ENCODE measurements around the gene CDCP2.

Gene CDCP2

DNA sequence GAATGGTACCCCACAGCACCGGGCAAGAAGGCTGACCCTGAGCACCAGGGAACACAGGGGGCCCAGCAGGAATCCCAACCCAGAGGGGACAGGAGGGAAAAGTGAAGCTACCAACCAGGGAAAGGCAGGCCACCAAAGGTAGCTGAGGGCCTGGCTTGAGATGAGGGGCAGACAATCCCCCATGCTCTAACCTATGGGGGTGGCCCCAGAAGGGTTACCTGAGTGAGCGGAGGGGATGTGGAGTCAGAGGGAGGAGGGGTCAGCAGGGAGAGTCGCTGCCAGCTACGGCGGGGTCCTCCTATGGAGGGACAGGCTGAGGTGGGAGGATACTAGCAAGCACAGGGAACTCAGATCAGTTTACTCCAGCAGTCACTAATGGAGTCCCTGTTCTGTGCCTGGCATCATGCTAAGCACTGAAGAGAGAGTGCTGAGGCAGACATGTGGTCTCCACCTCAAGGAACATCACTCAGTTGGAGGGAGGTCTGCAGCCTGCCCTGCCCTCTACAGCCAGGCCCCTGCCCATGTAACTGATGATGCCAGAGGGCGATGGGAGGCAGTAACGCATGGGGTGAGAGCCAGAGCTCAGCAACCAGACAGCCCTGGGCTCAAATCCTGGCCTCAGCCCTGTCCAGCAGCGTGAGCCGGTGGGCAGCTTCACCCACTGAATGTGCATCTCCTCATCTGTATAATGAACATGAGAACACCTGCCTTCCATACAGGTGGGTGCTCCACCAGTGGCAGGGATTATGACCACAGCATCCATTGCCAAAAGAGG lies 25.7 kb upstream of the CDCP2 start:
- Histone ChIP-seq H3K9me3 (ENCODE audit: control insufficient read depth, low read length) (no peaks in the 10 kb centered on the region), H3K27me3 (replicated peaks; ENCODE audit: control insufficient read depth, insufficient read depth, low read length) (no peaks in the 10 kb centered on the region)
- no peak for DNase-seq (ENCODE audit: low read depth)

GRCh38 chr1:54177726-54178125 lies 24.9 kb upstream of the CDCP2 start:
- no peaks in the 10 kb centered on the region for H3K27me3 ChIP-seq (replicated peaks; ENCODE audit: control insufficient read depth, insufficient read depth, low read length)
- H3K9ac ChIP-seq (ENCODE audit: low read length): no peak overlapping the region
- no peak overlapping the region for H3K4me3 ChIP-seq (ENCODE audit: low read length)
- H3K9me3 ChIP-seq (ENCODE audit: control insufficient read depth, low read length): no peaks in the 10 kb centered on the region
- H3K4me1 ChIP-seq (ENCODE audit: control insufficient read depth, insufficient read depth, low read length): peaks cover 10% of the 10 kb centered on the region
- DNase-seq (ENCODE audit: low read depth): no peak
- no peaks in the 10 kb centered on the region for H3K36me3 ChIP-seq (ENCODE audit: control insufficient read depth, insufficient read depth, low read length, severe bottlenecking)

More for the DNA sequence above, 25.7 kb upstream of the CDCP2 start:
- Histone ChIP-seq H3K36me3 (ENCODE audit: control insufficient read depth, insufficient read depth, low read length, severe bottlenecking) (no peaks in the 10 kb centered on the region), H3K9ac (ENCODE audit: low read length) (no peak overlapping the region), H3K4me1 (ENCODE audit: control insufficient read depth, insufficient read depth, low read length) (peaks cover 4% of the 10 kb centered on the region), H3K4me3 (ENCODE audit: low read length) (no peak overlapping the region)

DNA sequence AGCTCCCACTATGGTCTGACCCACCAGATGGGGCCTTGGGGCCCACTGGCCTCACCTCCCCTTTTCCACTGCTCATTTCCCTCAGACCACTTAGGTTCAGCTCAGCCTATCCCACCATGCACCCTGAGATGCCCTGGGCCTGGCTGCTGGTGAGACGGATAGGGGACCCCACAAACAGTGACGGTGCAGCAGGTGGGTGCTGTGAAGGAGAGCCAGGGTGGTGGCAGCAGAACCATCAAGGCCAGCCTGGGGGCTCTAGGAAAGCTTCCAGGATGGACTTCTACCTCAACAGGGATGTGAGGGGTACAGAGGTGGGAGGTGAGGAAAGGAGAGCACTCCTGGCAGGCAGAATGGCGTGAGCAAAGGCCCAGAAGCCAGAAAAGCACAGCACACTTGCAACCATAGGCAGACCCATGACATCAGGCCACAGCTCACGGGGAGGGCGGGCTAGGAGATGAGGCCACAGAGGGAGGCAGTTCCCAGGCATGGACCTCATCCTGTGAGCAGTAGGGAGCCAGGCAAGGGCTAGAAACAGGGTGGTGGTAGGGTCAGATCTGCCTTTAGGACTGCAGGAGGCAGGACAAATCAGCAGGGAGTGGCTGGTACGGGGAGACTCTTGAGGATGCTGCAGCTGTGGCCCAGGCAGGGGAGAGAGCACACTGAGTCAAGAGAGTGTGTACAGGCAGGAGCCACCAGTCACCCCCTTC lies 24.0 kb upstream of the CDCP2 start:
- Histone ChIP-seq H3K4me3 (ENCODE audit: low read length) (no peak overlapping the region), H3K9me3 (ENCODE audit: control insufficient read depth, low read length) (no peaks in the 10 kb centered on the region), H3K4me1 (ENCODE audit: control insufficient read depth, insufficient read depth, low read length) (peaks cover 14% of the 10 kb centered on the region), H3K36me3 (ENCODE audit: control insufficient read depth, insufficient read depth, low read length, severe bottlenecking) (no peaks in the 10 kb centered on the region), H3K9ac (ENCODE audit: low read length) (no peak overlapping the region), H3K27me3 (replicated peaks; ENCODE audit: control insufficient read depth, insufficient read depth, low read length) (no peaks in the 10 kb centered on the region)
- no peak for DNase-seq (ENCODE audit: low read depth)

DNA sequence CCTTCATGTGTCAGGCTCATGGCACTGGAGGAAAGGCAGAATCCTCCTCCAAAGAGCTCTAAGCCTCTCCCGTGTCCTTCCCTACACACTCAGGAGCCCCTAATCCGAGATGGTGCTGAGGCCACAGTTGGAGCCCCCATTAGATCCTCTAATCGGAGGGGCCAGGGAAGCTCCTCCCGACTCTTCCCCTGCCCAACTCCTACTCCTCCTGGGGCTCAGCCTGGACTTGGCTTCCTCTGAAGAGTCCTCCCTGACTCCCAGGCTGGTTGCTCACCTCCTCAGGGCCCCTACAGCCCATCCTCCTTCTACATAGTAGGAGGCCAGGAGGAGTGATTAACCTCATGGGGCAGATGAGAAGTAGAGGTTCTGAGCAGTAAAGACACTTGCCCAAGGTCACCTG lies 21.3 kb upstream of the CDCP2 start:
- Histone ChIP-seq H3K4me3 (ENCODE audit: low read length) (no peak overlapping the region), H3K9ac (ENCODE audit: low read length) (no peak overlapping the region), H3K27me3 (replicated peaks; ENCODE audit: control insufficient read depth, insufficient read depth, low read length) (no peaks in the 10 kb centered on the region), H3K36me3 (ENCODE audit: control insufficient read depth, insufficient read depth, low read length, severe bottlenecking) (no peaks in the 10 kb centered on the region), H3K9me3 (ENCODE audit: control insufficient read depth, low read length) (no peaks in the 10 kb centered on the region), H3K4me1 (ENCODE audit: control insufficient read depth, insufficient read depth, low read length) (peaks cover 14% of the 10 kb centered on the region)
- DNase-seq (ENCODE audit: low read depth): no peak

- Histone ChIP-seq H3K9ac (ENCODE audit: low read length) (no peak overlapping the region), H3K36me3 (ENCODE audit: control insufficient read depth, insufficient read depth, low read length, severe bottlenecking) (no peaks in the 10 kb centered on the region), H3K27me3 (replicated peaks; ENCODE audit: control insufficient read depth, insufficient read depth, low read length) (no peaks in the 10 kb centered on the region), H3K9me3 (ENCODE audit: control insufficient read depth, low read length) (no peaks in the 10 kb centered on the region), H3K4me3 (ENCODE audit: low read length) (no peak overlapping the region), H3K4me1 (ENCODE audit: control insufficient read depth, insufficient read depth, low read length) (peaks cover 14% of the 10 kb centered on the region)
- no peak for DNase-seq (ENCODE audit: low read depth)
These were observed 20.9 kb upstream of the CDCP2 start for GRCh38 chr1:54173681-54174080.

DNA sequence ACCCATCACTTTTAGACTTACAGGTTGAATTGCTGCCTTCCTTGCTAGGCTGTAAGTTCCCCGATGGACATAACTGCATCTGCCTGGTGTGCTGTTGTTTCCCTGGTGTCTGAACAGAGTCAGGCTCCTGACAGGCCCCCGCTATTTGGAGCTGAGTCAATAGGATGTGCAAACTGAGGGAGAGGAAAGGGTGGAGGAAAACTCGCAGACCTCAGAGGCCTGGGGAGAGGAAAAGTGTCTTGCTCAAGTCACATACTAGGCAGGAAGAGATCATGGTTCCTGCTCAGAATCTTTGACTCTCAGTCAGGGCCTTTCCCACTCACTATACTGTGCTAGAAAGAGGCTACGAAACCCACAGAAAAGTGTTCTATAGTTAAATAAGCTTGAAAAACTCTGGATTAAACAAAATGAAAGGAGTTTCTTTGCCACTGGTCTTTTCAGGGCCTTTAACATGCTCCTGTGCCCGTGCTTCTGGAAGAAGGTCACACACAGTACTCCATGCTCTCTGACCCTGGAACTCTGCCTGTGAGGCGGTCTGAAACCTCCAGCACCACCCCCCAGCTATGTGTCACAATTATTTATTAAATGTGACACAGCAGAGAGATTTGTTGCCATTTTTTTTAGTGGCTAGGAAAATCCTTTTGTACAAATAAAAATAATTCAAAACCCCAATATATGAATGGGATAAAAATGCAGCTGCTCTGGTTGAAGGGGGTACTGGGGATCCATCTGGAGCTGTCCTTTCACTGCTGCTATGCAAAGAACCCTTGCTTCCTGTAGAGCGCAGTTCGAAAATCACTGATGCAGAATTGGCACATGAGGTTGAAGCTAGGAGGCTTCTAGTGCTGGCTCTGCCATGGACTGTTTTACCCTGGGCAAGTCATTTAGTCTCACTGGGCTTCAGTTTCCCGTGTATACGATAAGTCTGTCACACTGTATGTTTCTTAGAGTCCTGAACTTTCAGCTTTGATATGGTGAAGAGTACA lies 20.1 kb upstream of the CDCP2 start:
- no peak for DNase-seq (ENCODE audit: low read depth)
- Histone ChIP-seq H3K4me1 (ENCODE audit: control insufficient read depth, insufficient read depth, low read length) (peaks cover 14% of the 10 kb centered on the region), H3K36me3 (ENCODE audit: control insufficient read depth, insufficient read depth, low read length, severe bottlenecking) (no peaks in the 10 kb centered on the region), H3K9me3 (ENCODE audit: control insufficient read depth, low read length) (no peaks in the 10 kb centered on the region), H3K4me3 (ENCODE audit: low read length) (no peak overlapping the region), H3K9ac (ENCODE audit: low read length) (peak overlapping the region; percentile 27), H3K27me3 (replicated peaks; ENCODE audit: control insufficient read depth, insufficient read depth, low read length) (no peaks in the 10 kb centered on the region)

DNA sequence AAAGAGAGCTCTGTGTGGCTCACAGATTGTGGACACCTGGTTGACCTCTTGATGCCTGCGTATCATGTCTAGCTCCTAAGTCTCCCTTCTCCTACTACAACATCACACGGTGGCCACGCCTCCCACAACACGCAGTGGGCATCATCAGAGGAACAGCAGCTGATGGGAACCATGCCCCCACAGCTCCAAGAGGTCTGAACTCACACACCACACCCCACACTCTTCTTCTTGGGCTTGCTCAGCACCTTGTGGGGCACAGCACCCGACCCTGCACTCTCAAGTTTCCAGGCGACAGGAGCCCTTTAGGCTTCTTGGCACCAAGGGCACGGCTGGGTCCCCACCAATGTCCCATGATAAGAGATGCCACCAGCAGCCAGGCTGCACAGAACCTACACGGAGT lies 18.8 kb upstream of the CDCP2 start:
- Histone ChIP-seq H3K9ac (ENCODE audit: low read length) (no peak overlapping the region), H3K4me3 (ENCODE audit: low read length) (no peak overlapping the region), H3K36me3 (ENCODE audit: control insufficient read depth, insufficient read depth, low read length, severe bottlenecking) (no peaks in the 10 kb centered on the region), H3K27me3 (replicated peaks; ENCODE audit: control insufficient read depth, insufficient read depth, low read length) (no peaks in the 10 kb centered on the region), H3K9me3 (ENCODE audit: control insufficient read depth, low read length) (no peaks in the 10 kb centered on the region), H3K4me1 (ENCODE audit: control insufficient read depth, insufficient read depth, low read length) (peaks cover 14% of the 10 kb centered on the region)
- no peak for DNase-seq (ENCODE audit: low read depth)

GRCh38 chr1:54171016-54171415 lies 18.2 kb upstream of the CDCP2 start:
- H3K4me3 ChIP-seq (ENCODE audit: low read length): no peak overlapping the region
- H3K9ac ChIP-seq (ENCODE audit: low read length): no peak overlapping the region
- H3K36me3 ChIP-seq (ENCODE audit: control insufficient read depth, insufficient read depth, low read length, severe bottlenecking): no peaks in the 10 kb centered on the region
- DNase-seq (ENCODE audit: low read depth): no peak
- H3K4me1 ChIP-seq (ENCODE audit: control insufficient read depth, insufficient read depth, low read length): peaks cover 14% of the 10 kb centered on the region
- H3K9me3 ChIP-seq (ENCODE audit: control insufficient read depth, low read length): no peaks in the 10 kb centered on the region
- no peaks in the 10 kb centered on the region for H3K27me3 ChIP-seq (replicated peaks; ENCODE audit: control insufficient read depth, insufficient read depth, low read length)

DNA sequence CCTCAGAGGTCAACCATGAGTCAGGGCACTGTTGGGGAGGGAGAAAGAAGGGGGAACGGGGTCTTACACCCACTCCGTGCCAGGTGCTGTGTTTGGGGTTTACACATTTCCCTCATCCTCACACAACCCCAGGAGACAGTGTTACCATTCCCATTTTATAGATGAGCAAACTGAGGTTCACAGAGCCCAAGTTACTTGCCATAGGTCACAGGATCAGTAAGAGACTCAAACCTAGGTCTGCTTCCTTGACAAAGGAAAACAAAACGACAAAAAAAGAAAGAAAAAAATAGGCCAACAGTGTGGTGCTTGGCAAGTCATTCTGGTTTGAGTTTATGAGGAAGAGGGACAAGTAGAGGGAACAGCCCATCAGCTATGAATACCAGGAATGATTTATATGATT lies 16.3 kb upstream of the CDCP2 start:
- no peak for DNase-seq (ENCODE audit: low read depth)
- Histone ChIP-seq H3K9me3 (ENCODE audit: control insufficient read depth, low read length) (no peaks in the 10 kb centered on the region), H3K4me3 (ENCODE audit: low read length) (no peak overlapping the region), H3K36me3 (ENCODE audit: control insufficient read depth, insufficient read depth, low read length, severe bottlenecking) (no peaks in the 10 kb centered on the region), H3K27me3 (replicated peaks; ENCODE audit: control insufficient read depth, insufficient read depth, low read length) (no peaks in the 10 kb centered on the region), H3K9ac (ENCODE audit: low read length) (no peak overlapping the region), H3K4me1 (ENCODE audit: control insufficient read depth, insufficient read depth, low read length) (peaks cover 14% of the 10 kb centered on the region)

- H3K36me3 ChIP-seq (ENCODE audit: control insufficient read depth, insufficient read depth, low read length, severe bottlenecking): no peaks in the 10 kb centered on the region
- peaks cover 6% of the 10 kb centered on the region for H3K27me3 ChIP-seq (replicated peaks; ENCODE audit: control insufficient read depth, insufficient read depth, low read length)
- no peak overlapping the region for H3K9ac ChIP-seq (ENCODE audit: low read length)
- peaks cover 9% of the 10 kb centered on the region for H3K4me1 ChIP-seq (ENCODE audit: control insufficient read depth, insufficient read depth, low read length)
- no peaks in the 10 kb centered on the region for H3K9me3 ChIP-seq (ENCODE audit: control insufficient read depth, low read length)
- DNase-seq (ENCODE audit: low read depth): no peak
- no peak overlapping the region for H3K4me3 ChIP-seq (ENCODE audit: low read length)
These were observed 15.6 kb upstream of the CDCP2 start for GRCh38 chr1:54168206-54168965.
